K562 (cell line): Measurements from ENCODE around the gene SLC35B1. TPM values are rescaled to one million over a fixed set of nuclear protein-coding genes. Genes with fewer than 3 reads are reported as not detected.
A peak's percentile ranks its signal among the peaks of the same experiment; 100 is the strongest.

ENCODE experiments used
- ARID1B ChIP-seq: fragments of 450-650 bp; IDR thresholded peaks from 2 replicates; pipeline ENCODE4 v1.6.1; 2016; ENCODE audit warnings: antibody characterized with exemption, mild to moderate bottlenecking, inconsistent platforms
- CSDE1 ChIP-seq, 2 experiments: fragments of 450-650 bp; IDR thresholded peaks; 2 replicates each; pipeline ENCODE4 v1.6.1; 2016; ENCODE audit warnings: mild to moderate bottlenecking in 1 of 2
- E2F3 ChIP-seq: fragments of 250-450 bp; sonication (Bioruptor Pico); IDR thresholded peaks from 2 replicates; pipeline ENCODE4 v1.4.0; 2020; ENCODE audit warnings: mild to moderate bottlenecking
- EP400 ChIP-seq: fragments of 450-650 bp; IDR thresholded peaks from 2 replicates; pipeline ENCODE4 v1.6.1; 2017; ENCODE audit warnings: antibody characterized with exemption, mild to moderate bottlenecking, moderate library complexity
- EWSR1 ChIP-seq: fragments of 450-650 bp; IDR thresholded peaks from 2 replicates; pipeline ENCODE4 v1.6.1; 2018; ENCODE audit warnings: borderline replicate concordance, mild to moderate bottlenecking, low read depth, moderate library complexity; ENCODE audit not compliant: partially characterized antibody
- FOXA1 ChIP-seq: fragments of 450-650 bp; IDR thresholded peaks from 2 replicates; pipeline ENCODE4 v1.6.1; 2016; ENCODE audit warnings: mild to moderate bottlenecking, borderline replicate concordance
- GTF2A2 ChIP-seq: IDR thresholded peaks from 2 replicates; pipeline ENCODE4 v1.6.1; 2016; ENCODE audit warnings: mild to moderate bottlenecking, missing genetic modification characterization, missing compliant biosample characterization
- ILK ChIP-seq: fragments of 450-650 bp; IDR thresholded peaks from 2 replicates; pipeline ENCODE4 v1.6.1; 2016; ENCODE audit warnings: missing genetic modification characterization, low read depth, mild to moderate bottlenecking, missing compliant biosample characterization, moderate library complexity, borderline replicate concordance
- KAT7 ChIP-seq: sonication (generic); formaldehyde crosslinking; IDR thresholded peaks from 2 replicates; pipeline ENCODE4 v1.8.0; 2022; ENCODE audit warnings: missing genetic modification reagents, mild to moderate bottlenecking, borderline replicate concordance
- KLF10 ChIP-seq: fragments of 250-450 bp; sonication (Bioruptor Pico); IDR thresholded peaks from 2 replicates; pipeline ENCODE4 v1.6.1; 2021; ENCODE audit warnings: matching md5 sums
- KLF6 ChIP-seq: fragments of 250-450 bp; sonication (Bioruptor Pico); IDR thresholded peaks from 2 replicates; pipeline ENCODE4 v1.4.0; 2020; ENCODE audit warnings: mild to moderate bottlenecking, moderate library complexity, borderline replicate concordance
- MCM5 ChIP-seq: fragments of 450-650 bp; IDR thresholded peaks from 2 replicates; pipeline ENCODE4 v1.6.1; 2016; ENCODE audit warnings: low read depth
- MYBL2 ChIP-seq, 2 experiments: fragments of 450-650 bp in 1 of 2; sonication (generic) in 1 of 2; formaldehyde crosslinking in 1 of 2; IDR thresholded peaks; 2 replicates each; pipeline versions ENCODE4 v1.6.1 to v1.8.1; 2017 to 2022; ENCODE audit warnings: borderline replicate concordance in 1 of 2, inconsistent platforms in 1 of 2, low read depth in 1 of 2, mild to moderate bottlenecking in 1 of 2, missing genetic modification reagents in 1 of 2, moderate library complexity in 1 of 2
- POLR2G ChIP-seq: fragments of 200-400 bp; formaldehyde crosslinking; IDR thresholded peaks from 2 replicates; pipeline ENCODE4 v1.6.1; 2017; ENCODE audit warnings: low read depth, mild to moderate bottlenecking, antibody characterized with exemption, low read length, moderate library complexity
- RUNX1 ChIP-seq: sonication (generic); IDR thresholded peaks from 2 replicates; pipeline ENCODE4 v1.6.1; 2016; ENCODE audit warnings: antibody characterized with exemption, low read depth
- SMAD2 ChIP-seq: fragments of 150-350 bp; IDR thresholded peaks from 2 replicates; pipeline ENCODE4 v1.6.1; 2014; ENCODE audit warnings: low read depth, mild to moderate bottlenecking, low read length
- SNIP1 ChIP-seq: fragments of 450-650 bp; IDR thresholded peaks from 2 replicates; pipeline ENCODE4 v1.7.1; 2017; ENCODE audit warnings: low read depth, mild to moderate bottlenecking
- TRIM24 ChIP-seq, 2 experiments: fragments of 450-650 bp; IDR thresholded peaks; 2 replicates each; pipeline ENCODE4 v1.6.1; 2016
- ZEB2 ChIP-seq: fragments of 450-650 bp; IDR thresholded peaks from 2 replicates; pipeline ENCODE4 v1.6.1; 2016
- ZFP36 ChIP-seq: fragments of 150-350 bp; IDR thresholded peaks from 2 replicates; pipeline ENCODE4 v1.6.1; 2018; ENCODE audit warnings: low read length, low read depth; ENCODE audit not compliant: partially characterized antibody
- ZNF354B ChIP-seq: fragments of 250-450 bp; sonication (Bioruptor Pico); IDR thresholded peaks from 2 replicates; pipeline ENCODE4 v1.4.0; 2020
- ZNF699 ChIP-seq: fragments of 250-450 bp; sonication (Bioruptor Pico); IDR thresholded peaks from 2 replicates; pipeline ENCODE4 v1.8.0; 2021; ENCODE audit warnings: mild to moderate bottlenecking, moderate library complexity; ENCODE audit not compliant: insufficient replicate concordance
- polyA plus RNA-seq, 8 experiments: library from polyadenylated mRNA; depleted of rRNA in 4 of 8; stranded (reverse) in 5 of 8; unstranded in 3 of 8; fragments of >200 nt; fragmentation: Nextera tagmentation in 2 of 8; fragmentation: Illumina TruSeq in 1 of 8; extraction: Ambion mirVana in 2 of 8; extraction: Trizol in 1 of 8; gene quantifications; 2 replicates each; pipeline versions ENCODE4 v1.2.1 to v1.2.3, GENCODE V29; 2011 to 2014; ENCODE audit warnings: inconsistent platforms in 1 of 8, missing spikeins in 1 of 8
- total RNA-seq, 7 experiments: library from RNA; depleted of rRNA in 6 of 7; stranded (reverse); fragments of >200 nt in 6 of 7; fragmentation: Illumina TruSeq in 2 of 7; extraction: Trizol in 2 of 7; gene quantifications; 2 replicates each; pipeline versions ENCODE4 v1.2.1 to v1.2.3, GENCODE V29; 2011 to 2021; ENCODE audit warnings: low replicate concordance in 1 of 7
- TF ChIP-seq, protein P1 (sequence below): sonication (generic); formaldehyde crosslinking; IDR thresholded peaks from 2 replicates; pipeline ENCODE4 v1.8.1; 2023; ENCODE audit warnings: mild to moderate bottlenecking, missing genetic modification reagents, moderate library complexity
- TF ChIP-seq, protein P2 (sequence below): sonication (generic); formaldehyde crosslinking; IDR thresholded peaks from 2 replicates; pipeline ENCODE4 v1.9.0; 2022; ENCODE audit warnings: mild to moderate bottlenecking, missing genetic modification reagents
- TF ChIP-seq, protein P3 (sequence below): fragments of 250-450 bp; sonication (Bioruptor Pico); IDR thresholded peaks from 2 replicates; pipeline ENCODE4 v1.5.0; 2021; ENCODE audit warnings: mild to moderate bottlenecking, borderline replicate concordance

The SLC35B1 gene
- total and polyA plus RNA-seq, 9 of the 15 experiments (the other 6 are each of a cell fraction or from before 2014, with no cell fraction given): 51.4 to 87.9 (median 66.3) TPM

DNA sequence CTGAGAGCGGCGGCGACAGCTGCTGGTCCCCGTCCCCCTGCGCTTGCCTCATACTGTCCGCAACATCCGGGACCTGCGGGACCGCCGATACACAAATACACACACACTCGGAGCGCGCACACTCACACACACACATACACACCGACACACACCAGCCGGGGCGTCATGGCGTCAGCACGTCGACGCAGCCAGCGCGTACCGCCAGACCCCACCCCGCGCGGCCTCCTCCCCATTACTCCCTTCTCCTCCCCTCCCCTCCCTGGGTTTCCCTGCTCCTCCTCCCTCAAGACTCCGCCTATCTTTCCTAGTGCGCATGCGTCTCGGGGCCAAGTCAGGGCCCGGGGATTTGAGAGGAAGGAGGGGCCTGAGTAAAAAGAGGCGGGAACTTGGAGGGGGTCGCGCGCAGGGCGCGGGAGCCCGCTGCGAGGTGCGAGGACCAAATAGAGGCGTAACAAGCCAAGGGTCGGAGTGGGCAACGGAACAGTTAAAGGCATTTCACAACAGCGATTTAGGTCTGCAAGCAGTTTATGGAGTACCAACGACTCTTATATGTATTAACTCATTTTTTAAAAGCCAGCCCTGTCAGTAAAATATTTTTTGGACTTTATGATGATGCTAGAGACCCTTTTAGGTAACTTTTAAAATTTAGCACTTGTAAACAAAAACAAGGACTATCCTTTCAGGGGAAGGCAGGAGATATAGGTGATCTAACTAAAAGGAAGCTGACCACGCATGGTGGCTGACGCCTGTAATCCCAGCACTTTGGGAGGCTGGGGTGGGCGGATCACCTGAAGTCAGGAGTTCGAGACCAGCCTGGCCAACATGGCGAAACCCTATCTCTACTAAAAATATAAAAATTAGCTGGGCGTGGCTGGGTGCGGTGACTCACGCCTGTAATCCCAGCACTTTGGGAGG, 29.6 kb downstream of the SLC35B1 start, which contains the start of gene SPOP (continued):
- TF ChIP-seq, protein P1, sequence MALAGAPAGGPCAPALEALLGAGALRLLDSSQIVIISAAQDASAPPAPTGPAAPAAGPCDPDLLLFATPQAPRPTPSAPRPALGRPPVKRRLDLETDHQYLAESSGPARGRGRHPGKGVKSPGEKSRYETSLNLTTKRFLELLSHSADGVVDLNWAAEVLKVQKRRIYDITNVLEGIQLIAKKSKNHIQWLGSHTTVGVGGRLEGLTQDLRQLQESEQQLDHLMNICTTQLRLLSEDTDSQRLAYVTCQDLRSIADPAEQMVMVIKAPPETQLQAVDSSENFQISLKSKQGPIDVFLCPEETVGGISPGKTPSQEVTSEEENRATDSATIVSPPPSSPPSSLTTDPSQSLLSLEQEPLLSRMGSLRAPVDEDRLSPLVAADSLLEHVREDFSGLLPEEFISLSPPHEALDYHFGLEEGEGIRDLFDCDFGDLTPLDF: peak; percentile 91
- TF ChIP-seq KLF10 (CRISPR knock-in tag) (no peak), MYBL2 (IDR thresholded peaks at IDR 0.05; ENCODE audit: low read depth) (no peak), MYBL2 (CRISPR knock-in tag; IDR thresholded peaks at IDR 0.05; ENCODE audit: borderline replicate concordance) (no peak), MCM5 (no peak), FOXA1 (no peak), EWSR1 (no peak), RUNX1 (no peak), ILK (tag) (no peak), CSDE1 (IDR thresholded peaks at IDR 0.05) (no peak), ARID1B (peak; percentile 66; the same call in 1 of the 2 replicates), ZNF699 (CRISPR knock-in tag) (no peak), TRIM24 (IDR thresholded peaks at IDR 0.05) (0 out of 4 replicates have a peak, but pooled peaks of 1 of the 2 experiments have one; percentile 7), EP400 (peak; percentile 81), SNIP1 (no peak), ZFP36 (no peak), GTF2A2 (tag) (no peak), ZEB2 (no peak), E2F3 (CRISPR knock-in tag) (peak; percentile 92), KAT7 (CRISPR knock-in tag) (no peak), POLR2G (peak; percentile 87), SMAD2 (no peak), ZNF354B (no peak), KLF6 (CRISPR knock-in tag) (no peak)
- TF ChIP-seq, protein P2, sequence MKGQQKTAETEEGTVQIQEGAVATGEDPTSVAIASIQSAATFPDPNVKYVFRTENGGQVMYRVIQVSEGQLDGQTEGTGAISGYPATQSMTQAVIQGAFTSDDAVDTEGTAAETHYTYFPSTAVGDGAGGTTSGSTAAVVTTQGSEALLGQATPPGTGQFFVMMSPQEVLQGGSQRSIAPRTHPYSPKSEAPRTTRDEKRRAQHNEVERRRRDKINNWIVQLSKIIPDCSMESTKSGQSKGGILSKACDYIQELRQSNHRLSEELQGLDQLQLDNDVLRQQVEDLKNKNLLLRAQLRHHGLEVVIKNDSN: peak; percentile 9; the same call in 1 of the 2 replicates
- TF ChIP-seq, protein P3, sequence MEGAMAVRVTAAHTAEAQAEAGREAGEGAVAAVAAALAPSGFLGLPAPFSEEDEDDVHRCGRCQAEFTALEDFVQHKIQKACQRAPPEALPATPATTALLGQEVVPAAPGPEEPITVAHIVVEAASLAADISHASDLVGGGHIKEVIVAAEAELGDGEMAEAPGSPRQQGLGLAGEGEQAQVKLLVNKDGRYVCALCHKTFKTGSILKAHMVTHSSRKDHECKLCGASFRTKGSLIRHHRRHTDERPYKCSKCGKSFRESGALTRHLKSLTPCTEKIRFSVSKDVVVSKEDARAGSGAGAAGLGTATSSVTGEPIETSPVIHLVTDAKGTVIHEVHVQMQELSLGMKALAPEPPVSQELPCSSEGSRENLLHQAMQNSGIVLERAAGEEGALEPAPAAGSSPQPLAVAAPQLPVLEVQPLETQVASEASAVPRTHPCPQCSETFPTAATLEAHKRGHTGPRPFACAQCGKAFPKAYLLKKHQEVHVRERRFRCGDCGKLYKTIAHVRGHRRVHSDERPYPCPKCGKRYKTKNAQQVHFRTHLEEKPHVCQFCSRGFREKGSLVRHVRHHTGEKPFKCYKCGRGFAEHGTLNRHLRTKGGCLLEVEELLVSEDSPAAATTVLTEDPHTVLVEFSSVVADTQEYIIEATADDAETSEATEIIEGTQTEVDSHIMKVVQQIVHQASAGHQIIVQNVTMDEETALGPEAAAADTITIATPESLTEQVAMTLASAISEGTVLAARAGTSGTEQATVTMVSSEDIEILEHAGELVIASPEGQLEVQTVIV (CRISPR knock-in tag): no peak
